NT2/D1 (cell line): ENCODE results near the gene VAV1.

Experiments used
- SUZ12 ChIP-seq: IDR thresholded peaks from 2 replicates; pipeline ENCODE4 v1.6.1; 2011; ENCODE audit not compliant: insufficient read length, insufficient read depth; ENCODE audit errors: extremely low read depth
- YY1 ChIP-seq: IDR thresholded peaks from 2 replicates; pipeline ENCODE4 v1.6.1; 2011; ENCODE audit not compliant: insufficient read length, insufficient read depth
- ZNF274 ChIP-seq: IDR thresholded peaks from 2 replicates; pipeline ENCODE4 v1.6.1; 2011; ENCODE audit warnings: mild to moderate bottlenecking, low read depth, low read length

- TF ChIP-seq YY1: no peak
- no peak for TF ChIP-seq ZNF274
- no peak for TF ChIP-seq SUZ12
Observed at GRCh38 chr19:6794686-6795431, 22.4 kb downstream of the VAV1 start.
